Measurements from ENCODE around the gene NCOA3.

NCOA3 gene

DNA sequence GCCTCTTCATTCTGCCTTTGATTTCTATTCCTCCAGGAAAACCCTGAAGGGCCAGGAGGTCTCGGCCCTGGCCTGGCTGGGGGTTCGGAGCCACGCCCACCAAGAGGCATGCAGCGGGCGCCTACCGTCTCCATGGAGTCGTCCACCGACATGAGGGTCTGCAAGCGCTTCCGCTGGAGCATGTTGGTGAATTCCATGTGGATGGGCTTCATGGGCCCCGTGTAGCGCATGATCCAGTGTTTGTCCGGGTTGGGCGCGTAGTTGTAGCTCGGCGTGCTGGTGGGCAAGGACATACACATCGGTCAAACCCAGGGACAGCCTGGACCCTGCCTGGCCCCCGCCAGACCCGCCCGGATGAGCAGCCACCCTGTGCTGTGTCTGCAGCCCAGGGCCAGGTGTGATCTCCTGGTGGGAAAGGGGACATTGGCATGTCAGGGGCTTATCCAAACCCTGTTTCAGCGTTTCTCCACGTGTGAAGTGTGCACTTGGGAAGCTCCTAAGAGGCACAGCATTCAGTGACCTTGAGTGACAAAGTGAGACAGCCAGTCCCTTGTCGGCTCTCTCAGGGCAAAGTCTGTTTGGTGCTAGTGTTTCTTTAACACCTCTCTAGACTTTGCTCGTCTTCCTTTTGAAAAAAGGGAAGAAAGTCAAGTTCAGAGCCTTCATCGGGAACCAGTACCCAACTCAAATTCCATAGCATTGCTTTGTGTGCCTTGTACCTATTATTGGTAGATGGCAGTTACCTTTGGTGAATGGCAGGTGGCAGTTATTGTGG, 182.8 kb downstream of the NCOA3 start:
- no peak for DNase-seq

DNA sequence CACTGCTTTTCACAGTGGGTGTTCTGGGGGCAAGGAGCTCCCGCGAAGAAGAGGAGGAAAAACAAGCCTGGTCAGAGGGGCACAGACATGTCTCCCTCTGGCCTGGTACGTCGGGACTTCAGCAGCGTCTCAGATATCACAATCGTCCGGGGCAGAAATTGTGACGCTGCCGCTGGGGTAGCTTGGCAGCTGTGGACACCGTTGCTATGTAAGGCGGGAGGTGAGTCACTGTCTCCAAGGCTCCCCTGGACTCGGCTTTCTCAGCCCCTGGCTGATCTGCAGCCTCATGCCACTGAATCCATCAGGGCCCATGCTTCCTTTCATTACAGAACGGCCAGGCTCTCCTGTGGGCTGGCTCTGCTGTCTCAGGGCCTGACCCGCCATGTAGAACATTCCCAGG, 184.9 kb downstream of the NCOA3 start:
- no peak for DNase-seq

GRCh38 chr20:47687095-47687987, 185.7 kb downstream of the NCOA3 start:
- DNase-seq, result no peak

GRCh38 chr20:47688385-47689381, 187.0 kb downstream of the NCOA3 start:
- no peak for DNase-seq

DNA sequence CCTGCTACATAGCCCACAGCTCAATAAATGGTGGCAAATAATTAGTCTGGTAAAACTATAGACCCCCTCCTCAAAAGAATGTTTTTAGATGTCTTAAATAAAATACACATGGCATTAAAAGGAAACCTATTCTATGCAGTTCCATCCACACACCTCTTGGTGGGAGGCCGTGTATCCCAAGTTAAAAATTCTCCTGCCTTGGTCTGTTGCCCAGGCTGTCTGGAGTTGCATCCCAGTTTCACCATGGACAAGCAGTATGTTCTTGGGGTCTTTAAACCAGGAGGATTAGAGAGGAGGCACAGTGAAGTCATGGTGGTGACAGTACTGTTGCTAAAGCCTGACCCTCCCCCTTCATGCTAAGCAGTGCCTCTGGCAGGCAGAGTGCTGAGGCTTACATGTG, 188.0 kb downstream of the NCOA3 start:
- no peak for DNase-seq

- no peak for DNase-seq
These were observed 189.9 kb downstream of the NCOA3 start for GRCh38 chr20:47691625-47692024.

DNA sequence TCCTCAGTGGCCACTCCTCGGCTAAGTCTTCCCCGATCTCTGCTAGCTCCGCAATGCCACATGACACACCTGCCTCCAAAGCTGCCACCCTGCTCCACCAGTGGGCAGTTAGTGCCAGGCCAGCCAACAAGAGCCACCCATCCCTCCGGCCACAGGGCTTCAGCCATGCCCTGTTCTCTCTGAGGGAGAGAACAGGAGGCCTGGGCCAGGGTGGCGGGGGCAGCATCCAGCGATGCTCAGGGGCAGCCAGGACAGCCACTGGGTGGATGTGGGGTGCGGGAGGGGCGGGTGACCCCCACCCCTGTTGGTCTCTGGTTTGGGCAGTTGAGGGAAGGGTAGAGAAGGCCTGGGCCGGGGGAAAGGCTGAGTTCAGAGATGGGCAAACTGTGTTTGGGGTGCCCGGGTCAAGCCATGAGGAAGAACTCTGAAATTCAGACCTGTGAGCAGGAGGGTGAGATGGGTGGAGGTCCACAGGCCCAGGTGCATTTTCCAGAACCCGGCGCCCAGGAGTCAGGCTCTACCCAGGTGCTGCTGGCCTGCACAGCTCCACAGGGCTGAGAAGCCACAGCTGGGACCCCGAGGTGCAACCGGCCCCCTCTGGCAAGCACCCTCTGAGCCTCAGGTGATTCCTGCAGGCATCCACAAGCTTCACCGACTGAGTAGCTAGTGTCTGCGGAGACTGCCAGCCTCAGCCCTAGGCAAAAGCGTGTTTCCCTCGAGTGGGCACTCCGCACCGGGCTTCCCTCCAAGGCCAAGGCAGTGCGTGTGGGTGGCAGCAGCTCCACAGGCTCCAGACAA, 192.5 kb downstream of the NCOA3 start:
- DNase-seq, result no peak

DNA sequence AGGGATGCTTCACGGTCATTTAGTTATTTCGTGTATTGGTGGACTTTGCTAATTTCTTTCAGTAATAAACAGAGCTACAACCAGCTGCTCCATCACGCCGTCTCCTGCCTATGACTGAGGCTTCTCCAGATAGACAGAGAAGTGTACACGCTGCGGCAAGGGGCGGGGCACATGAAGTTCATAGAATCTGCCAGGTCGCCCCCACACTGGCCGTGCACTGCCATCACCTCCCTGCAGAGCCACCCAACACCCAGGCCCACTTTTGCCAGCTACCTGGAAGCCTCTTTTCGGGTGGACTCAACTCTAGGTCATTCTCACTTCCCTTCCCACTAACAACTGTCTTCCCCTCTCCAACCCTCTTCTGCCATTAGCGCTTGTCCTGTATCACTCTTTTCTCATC, 195.2 kb downstream of the NCOA3 start:
- no peak for DNase-seq

DNA sequence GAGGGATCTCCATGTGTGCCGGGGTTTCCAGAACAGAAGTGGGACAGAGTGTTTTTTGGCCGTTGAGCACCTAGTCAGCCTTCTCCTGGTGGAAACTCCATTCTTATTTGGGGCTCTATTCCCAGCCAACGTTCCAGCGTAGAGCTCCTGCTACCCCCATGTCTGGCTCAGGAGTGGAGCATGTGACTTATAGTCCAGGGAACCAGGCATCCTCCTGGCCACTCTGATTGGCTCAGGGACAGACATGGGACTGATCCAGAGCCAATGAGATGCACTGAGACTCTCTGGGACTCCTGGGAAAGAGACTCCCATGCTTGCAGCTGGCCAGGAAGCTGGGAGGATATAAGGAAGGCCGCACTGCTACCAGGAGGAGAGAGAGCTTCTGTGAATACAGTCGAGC, 196.5 kb downstream of the NCOA3 start:
- DNase-seq, result no peak

DNA sequence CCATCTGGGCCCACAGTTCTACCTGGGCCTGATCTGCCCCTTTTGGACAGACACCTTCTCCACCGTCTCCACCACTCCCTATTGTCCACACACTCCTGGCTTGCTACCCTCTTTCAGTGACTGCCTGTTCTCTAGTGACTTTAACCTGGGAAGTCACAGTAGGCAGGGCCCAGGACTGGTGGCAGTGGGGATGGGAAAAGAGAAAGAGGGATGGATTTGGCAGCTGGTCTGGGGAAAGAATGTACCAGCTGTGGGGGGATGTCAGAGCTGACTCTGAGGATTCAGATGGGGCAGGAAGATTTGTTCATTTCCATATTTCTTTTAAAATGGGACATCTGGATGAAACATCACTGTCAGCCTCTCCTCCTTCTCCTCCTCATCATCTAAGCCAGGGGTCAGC, 198.1 kb downstream of the NCOA3 start:
- no peak for DNase-seq

- no peak for DNase-seq
These were observed 198.6 kb downstream of the NCOA3 start for GRCh38 chr20:47700327-47700726.

- DNase-seq, result no peak
These were observed 199.9 kb downstream of the NCOA3 start for GRCh38 chr20:47701612-47702011.

GRCh38 chr20:47703748-47704147, 202.1 kb downstream of the NCOA3 start:
- no peak for DNase-seq

GRCh38 chr20:47704746-47705496, 203.2 kb downstream of the NCOA3 start:
- no peak for DNase-seq

DNA sequence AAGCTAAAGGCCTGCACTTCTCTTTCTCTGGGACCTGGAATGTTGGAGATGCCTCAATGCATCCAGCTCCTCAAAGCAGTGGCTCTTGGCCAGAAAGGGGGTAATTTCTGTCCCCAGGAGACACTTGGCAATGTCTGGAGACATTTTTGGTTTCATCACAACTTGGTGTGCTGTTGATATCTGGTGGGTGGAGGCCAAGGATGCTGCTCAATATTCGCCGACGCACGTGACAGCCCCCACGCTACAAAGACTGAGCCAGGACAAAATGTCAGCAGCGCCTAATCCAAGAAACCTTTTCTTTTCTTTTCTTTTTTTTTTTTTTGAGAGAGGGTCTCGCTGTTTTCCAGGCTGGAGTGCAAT, 203.8 kb downstream of the NCOA3 start:
- no peak for DNase-seq

DNA sequence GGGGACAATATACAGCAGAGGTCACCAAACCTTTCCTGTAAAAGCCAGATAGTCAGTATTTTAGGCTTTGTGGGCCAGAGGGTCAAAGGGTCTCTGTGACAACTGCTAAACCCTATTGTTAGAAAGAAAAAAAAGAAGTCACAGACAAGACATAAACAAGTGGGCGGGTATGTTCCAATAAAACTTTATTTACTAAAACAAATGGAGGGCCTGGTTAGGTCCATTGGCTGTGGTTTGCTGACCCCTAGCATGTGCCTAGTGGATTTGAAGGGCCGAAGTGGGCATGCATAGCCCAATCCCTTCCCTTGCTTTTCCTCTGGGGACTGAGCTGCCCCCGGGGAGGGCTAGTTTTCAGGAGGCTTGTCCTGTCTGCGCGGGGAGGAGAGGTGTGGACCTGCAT, 204.7 kb downstream of the NCOA3 start:
- no peak for DNase-seq

All from activated CD4-positive, CD25-positive, alpha-beta regulatory T cell treated with anti-CD3 and anti-CD28 coated beads, Interleukin-2, amount 50 U/mL, for 72 hours (primary cell).